PFSK-1 (cell line): ENCODE measurements around the gene PLXNA3.

Experiments
- FOXP2 ChIP-seq: optimal IDR thresholded peaks from 2 replicates; pipeline ENCODE3; 2011; ENCODE audit warnings: borderline replicate concordance, control low read depth, inconsistent platforms; ENCODE audit not compliant: insufficient read depth; ENCODE audit errors: extremely low read length, extremely low read depth
- POLR2AphosphoS5 ChIP-seq: IDR thresholded peaks from 2 replicates; pipeline ENCODE4 v1.6.1; 2012; ENCODE audit warnings: low read depth, mild to moderate bottlenecking, control low read depth, low read length, moderate library complexity
- SIN3A ChIP-seq: IDR thresholded peaks from 2 replicates; pipeline ENCODE4 v1.6.1; 2012; ENCODE audit warnings: mild to moderate bottlenecking, low read length, moderate library complexity, borderline replicate concordance; ENCODE audit not compliant: insufficient read depth
- TAF1 ChIP-seq: IDR thresholded peaks from 2 replicates; pipeline ENCODE4 v1.6.1; 2012; ENCODE audit warnings: low read length, control low read depth, borderline replicate concordance; ENCODE audit not compliant: insufficient read depth
- TF ChIP-seq, protein P1 (sequence below), 2 experiments: IDR thresholded peaks; 2 replicates each; pipeline versions ENCODE4 v1.6.1 to v1.8.0; 2011 to 2012; ENCODE audit warnings: low read depth in 2 of 2, low read length in 2 of 2, control low read depth in 1 of 2, inconsistent platforms in 1 of 2, mild to moderate bottlenecking in 1 of 2, moderate library complexity in 1 of 2; ENCODE audit not compliant: insufficient read depth in 1 of 2

Gene PLXNA3

DNA sequence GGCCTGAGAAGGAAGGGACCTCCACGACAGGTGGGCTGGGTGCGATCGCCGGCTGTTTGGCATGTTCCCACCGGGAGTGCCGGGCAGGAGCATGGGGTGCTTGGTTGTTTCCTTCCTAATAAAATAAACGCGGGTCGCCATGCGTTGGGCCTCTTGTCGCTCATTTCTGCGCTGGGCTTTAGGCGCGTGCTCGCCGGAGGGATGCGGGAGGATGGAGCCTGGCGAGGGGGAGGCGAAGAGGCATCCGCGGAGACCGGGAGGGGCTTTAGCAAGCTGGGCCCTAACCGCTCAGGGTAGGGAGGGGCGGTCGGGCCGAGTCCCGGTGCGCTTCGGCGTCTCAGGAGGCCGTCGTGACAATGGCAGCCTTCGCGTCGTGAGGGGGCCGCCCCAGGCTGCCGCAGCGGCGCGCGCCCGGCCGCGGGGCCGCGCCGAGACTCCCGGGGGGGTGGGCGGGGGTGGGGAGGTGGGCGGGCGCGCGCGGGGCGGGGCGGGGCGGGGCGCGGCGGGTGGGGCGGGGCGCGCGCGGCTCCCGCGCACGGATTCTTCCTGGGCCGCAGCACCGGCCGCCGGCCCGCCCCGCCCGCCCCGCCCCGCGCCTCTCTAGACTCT is 21.6 kb upstream of the PLXNA3 start:
- no peak for TF ChIP-seq TAF1
- TF ChIP-seq POLR2AphosphoS5, result 0 out of 2 replicates have a peak, but pooled peaks have one; percentile 1

DNA sequence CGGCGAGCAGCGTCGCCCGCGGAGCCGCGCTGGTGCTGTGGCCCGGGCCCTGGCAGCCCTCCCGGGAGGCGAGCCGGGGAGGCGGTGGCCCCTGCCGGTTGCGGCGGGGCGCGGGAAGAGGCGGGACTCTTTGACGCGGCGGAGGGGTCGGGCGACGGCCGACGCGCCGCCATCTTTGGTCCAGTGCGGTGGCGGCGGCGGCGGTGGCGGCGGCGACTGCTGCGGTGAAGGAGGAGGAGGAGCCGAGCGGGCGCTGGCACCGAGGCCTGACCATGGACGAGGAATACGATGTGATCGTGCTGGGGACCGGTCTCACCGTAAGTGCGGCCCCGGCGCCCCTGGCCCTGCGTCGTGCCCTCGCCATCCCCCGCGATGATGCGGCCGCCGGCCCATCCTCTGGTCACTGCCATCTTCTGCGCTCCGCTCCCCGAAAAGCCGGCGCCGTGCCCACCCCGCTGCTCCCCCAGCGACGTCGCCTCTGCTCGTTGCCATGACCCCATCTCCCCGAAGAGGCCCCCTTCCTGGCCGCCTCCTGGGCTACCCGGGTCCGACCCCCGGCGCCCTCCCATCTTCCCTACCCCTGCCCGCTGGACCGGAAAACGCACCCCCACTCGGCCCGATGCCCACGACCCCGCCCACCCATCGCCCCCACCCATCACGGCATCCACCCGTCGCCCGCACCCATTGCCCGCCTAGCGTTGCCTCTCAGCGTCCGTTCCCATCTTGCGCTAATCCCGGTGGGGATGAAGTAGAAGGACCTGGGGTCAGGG is 20.9 kb upstream of the PLXNA3 start, which contains the start of gene GDI1:
Gene GDI1 (plus strand): TSS at position 172 of the 770 bp plus-strand sequence. CDS start 101 bp downstream, at position 273.
- TF ChIP-seq TAF1, result peak; percentile 61; the same call in 1 of the 2 replicates
- TF ChIP-seq, protein P1, sequence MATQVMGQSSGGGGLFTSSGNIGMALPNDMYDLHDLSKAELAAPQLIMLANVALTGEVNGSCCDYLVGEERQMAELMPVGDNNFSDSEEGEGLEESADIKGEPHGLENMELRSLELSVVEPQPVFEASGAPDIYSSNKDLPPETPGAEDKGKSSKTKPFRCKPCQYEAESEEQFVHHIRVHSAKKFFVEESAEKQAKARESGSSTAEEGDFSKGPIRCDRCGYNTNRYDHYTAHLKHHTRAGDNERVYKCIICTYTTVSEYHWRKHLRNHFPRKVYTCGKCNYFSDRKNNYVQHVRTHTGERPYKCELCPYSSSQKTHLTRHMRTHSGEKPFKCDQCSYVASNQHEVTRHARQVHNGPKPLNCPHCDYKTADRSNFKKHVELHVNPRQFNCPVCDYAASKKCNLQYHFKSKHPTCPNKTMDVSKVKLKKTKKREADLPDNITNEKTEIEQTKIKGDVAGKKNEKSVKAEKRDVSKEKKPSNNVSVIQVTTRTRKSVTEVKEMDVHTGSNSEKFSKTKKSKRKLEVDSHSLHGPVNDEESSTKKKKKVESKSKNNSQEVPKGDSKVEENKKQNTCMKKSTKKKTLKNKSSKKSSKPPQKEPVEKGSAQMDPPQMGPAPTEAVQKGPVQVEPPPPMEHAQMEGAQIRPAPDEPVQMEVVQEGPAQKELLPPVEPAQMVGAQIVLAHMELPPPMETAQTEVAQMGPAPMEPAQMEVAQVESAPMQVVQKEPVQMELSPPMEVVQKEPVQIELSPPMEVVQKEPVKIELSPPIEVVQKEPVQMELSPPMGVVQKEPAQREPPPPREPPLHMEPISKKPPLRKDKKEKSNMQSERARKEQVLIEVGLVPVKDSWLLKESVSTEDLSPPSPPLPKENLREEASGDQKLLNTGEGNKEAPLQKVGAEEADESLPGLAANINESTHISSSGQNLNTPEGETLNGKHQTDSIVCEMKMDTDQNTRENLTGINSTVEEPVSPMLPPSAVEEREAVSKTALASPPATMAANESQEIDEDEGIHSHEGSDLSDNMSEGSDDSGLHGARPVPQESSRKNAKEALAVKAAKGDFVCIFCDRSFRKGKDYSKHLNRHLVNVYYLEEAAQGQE (IDR thresholded peaks at IDR 0.05; ENCODE audit: insufficient read depth in 1 of 2, low read depth in 2 of 2, low read length in 2 of 2), result no peak

DNA sequence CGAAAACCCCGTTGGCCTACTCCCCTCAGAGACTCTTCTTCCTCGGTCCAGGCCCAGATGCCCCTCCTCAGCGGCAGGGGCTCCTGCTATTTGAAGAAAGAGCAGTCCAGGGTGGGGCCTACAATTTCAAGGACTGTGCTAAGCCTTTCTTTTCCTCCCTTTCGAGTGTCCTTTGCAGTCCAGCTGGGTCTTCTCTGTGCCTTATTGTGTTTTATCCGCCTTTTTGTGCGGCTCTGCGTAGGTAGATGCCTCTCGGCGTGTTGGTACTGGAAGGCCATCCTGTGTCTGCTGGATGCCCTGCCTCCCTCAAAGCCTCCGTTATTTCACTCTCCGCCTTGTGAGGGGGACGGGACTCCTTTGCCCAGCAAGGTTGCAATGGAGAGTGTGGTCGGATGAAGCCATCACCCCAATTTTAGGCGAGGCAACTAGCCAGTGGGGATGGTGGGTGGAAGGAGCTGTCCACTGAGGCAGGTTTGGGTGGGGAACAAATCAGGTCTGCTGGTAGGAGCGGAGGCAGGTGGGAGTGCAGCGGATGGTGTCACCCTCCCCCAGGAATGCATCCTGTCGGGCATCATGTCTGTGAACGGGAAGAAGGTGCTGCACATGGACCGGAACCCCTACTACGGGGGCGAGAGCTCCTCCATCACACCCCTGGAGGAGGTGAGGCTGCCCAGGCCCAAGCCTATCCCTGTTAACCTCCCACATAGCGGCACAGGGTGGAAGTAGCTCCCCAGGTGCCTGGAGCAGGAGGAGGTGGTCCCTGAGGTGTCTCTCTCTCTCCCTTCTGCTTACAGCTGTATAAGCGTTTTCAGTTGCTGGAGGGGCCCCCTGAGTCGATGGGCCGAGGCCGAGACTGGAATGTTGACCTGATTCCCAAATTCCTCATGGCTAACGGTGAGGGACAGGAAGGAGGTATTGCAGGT is 19.8 kb upstream of the PLXNA3 start:
- TF ChIP-seq, protein P1 (IDR thresholded peaks at IDR 0.05; ENCODE audit: insufficient read depth in 1 of 2, low read depth in 2 of 2, low read length in 2 of 2), result no peak
- TF ChIP-seq SIN3A, result no peak

DNA sequence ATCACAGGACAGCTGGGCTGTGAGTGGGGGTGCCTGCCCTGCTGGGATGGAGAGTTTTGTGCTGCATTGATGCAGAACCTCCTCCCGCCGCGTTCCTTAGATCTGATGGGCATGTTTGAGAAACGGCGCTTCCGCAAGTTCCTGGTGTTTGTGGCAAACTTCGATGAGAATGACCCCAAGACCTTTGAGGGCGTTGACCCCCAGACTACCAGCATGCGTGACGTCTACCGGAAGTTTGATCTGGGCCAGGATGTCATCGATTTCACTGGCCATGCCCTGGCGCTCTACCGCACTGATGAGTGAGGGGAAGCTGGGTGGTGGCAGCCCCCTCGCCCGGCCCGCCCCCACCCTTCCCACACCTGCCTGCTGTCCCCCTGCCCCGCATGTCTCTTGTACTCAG is 18.2 kb upstream of the PLXNA3 start:
- TF ChIP-seq TAF1 (no peak), SIN3A (no peak), POLR2AphosphoS5 (no peak), FOXP2 (no peak)
- TF ChIP-seq, protein P1 (IDR thresholded peaks at IDR 0.05; ENCODE audit: insufficient read depth in 1 of 2, low read depth in 2 of 2, low read length in 2 of 2), result no peak

DNA sequence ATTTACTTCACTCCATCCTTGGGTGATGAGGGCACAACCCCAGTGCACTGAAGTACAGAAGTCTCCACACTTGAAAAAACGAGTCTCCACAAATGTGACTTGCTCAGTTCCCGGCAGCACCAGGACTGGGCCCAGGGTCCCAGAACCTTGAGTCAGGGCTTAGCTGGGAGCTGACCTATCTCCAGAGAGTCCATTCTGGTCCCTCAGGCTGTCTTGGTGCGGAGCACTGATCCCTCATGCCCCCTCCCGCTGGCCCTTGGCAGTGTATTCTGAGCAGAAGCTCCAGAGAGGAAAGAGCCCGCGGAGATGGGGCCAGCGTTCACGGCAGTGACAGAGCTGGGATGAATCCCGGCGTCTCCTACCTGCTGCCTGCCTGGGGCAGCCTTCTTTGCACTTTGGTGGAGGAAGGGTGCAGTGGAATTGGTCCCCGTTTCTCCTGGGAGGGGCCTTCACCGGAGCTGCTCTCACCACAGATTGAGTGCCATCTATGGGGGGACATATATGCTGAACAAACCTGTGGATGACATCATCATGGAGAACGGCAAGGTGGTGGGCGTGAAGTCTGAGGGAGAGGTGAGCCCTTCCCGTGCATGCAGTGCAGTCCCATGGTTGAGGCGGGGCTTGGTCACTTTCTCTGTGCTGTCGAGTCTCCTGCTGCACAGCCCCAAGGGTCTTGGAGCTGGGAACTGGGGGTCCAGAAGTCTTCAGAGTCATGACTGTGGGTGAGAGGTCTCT is 17.3 kb upstream of the PLXNA3 start:
- no peak for TF ChIP-seq FOXP2
- TF ChIP-seq, protein P1 (IDR thresholded peaks at IDR 0.05; ENCODE audit: insufficient read depth in 1 of 2, low read depth in 2 of 2, low read length in 2 of 2), result no peak
- no peak for TF ChIP-seq POLR2AphosphoS5
- no peak for TF ChIP-seq TAF1
- no peak for TF ChIP-seq SIN3A
